GM23338 (cell line): ENCODE results near the gene ZBTB46. TPM values are rescaled to one million over a fixed set of nuclear protein-coding genes. Genes with fewer than 3 reads are reported as not detected.

Experiments
- ATAC-seq: fragments of 200-7000 bp; cut with Tn5 transposase; 3 replicates; pipeline ENCODE4 v1.9.1; 2020
- DNase-seq: peaks from one replicate; pipeline ENCODE4 v3.0.0-alpha.2; 2015; ENCODE audit warnings: low spot score
- H2AFZ ChIP-seq: fragments of 200-600 bp; sonication (generic); 2 replicates; pipeline ENCODE4 v1.8.0; 2016; ENCODE audit warnings: antibody characterized with exemption, mild to moderate bottlenecking, moderate library complexity
- H3F3A ChIP-seq: fragments of 200-600 bp; sonication (generic); replicated peaks from 2 replicates; pipeline ENCODE4 v1.8.0; 2017; ENCODE audit warnings: antibody characterized with exemption, mixed run types, low read depth
- H3K27ac ChIP-seq: fragments of 200-600 bp; sonication (generic); 2 replicates; pipeline ENCODE4 v1.6.1; 2016; ENCODE audit warnings: low read depth
- H3K27me3 ChIP-seq: fragments of 200-600 bp; sonication (generic); 2 replicates; pipeline ENCODE4 v1.8.0; 2016; ENCODE audit warnings: mild to moderate bottlenecking, mixed run types, moderate library complexity; ENCODE audit not compliant: insufficient read depth
- H3K36me3 ChIP-seq: fragments of 200-600 bp; sonication (generic); 2 replicates; pipeline ENCODE4 v1.8.0; 2016; ENCODE audit warnings: mild to moderate bottlenecking; ENCODE audit not compliant: insufficient read depth
- H3K4me1 ChIP-seq: fragments of 200-600 bp; sonication (generic); 2 replicates; pipeline ENCODE4 v1.8.0; 2016; ENCODE audit warnings: mild to moderate bottlenecking, moderate library complexity; ENCODE audit not compliant: insufficient read depth
- H3K4me2 ChIP-seq: fragments of 200-600 bp; sonication (generic); 2 replicates; pipeline ENCODE4 v1.7.1; 2017; ENCODE audit warnings: mixed run types
- H3K4me3 ChIP-seq: fragments of 200-600 bp; sonication (generic); 2 replicates; pipeline ENCODE4 v1.6.1; 2016; ENCODE audit warnings: mixed run types
- H3K79me2 ChIP-seq: fragments of 200-600 bp; sonication (generic); replicated peaks from 2 replicates; pipeline ENCODE4 v1.8.0; 2017; ENCODE audit warnings: mild to moderate bottlenecking; ENCODE audit not compliant: insufficient read depth
- H3K9me2 ChIP-seq: fragments of 200-600 bp; sonication (generic); 2 replicates; pipeline ENCODE4 v1.8.0; 2017; ENCODE audit not compliant: insufficient read depth
- H4K20me1 ChIP-seq: fragments of 200-600 bp; sonication (generic); replicated peaks from 2 replicates; pipeline ENCODE4 v1.8.0; 2017; ENCODE audit warnings: mild to moderate bottlenecking; ENCODE audit not compliant: insufficient read depth
- H3K27ac Mint-ChIP-seq: 2 replicates; pipeline ENCODE4 v1.8.0; 2020; ENCODE audit warnings: inconsistent platforms, mild to moderate bottlenecking, moderate library complexity, mixed read lengths
- H3K27me3 Mint-ChIP-seq: 3 replicates; pipeline ENCODE4 v1.8.0; 2022; ENCODE audit warnings: low read depth, mild to moderate bottlenecking, moderate library complexity, mixed read lengths, inconsistent platforms; ENCODE audit not compliant: insufficient read depth, poor library complexity
- H3K36me3 Mint-ChIP-seq: 3 replicates; pipeline ENCODE4 v1.8.0; 2021; ENCODE audit warnings: low read depth, mild to moderate bottlenecking, inconsistent platforms, moderate library complexity, mixed read lengths
- H3K4me1 Mint-ChIP-seq: 3 replicates; pipeline ENCODE4 v1.8.0; 2020; ENCODE audit warnings: mild to moderate bottlenecking, inconsistent platforms, mixed read lengths
- H3K4me3 Mint-ChIP-seq: 3 replicates; pipeline ENCODE4 v1.8.0; 2021; ENCODE audit warnings: moderate library complexity, mild to moderate bottlenecking, inconsistent platforms, mixed read lengths
- H3K9me3 Mint-ChIP-seq: 3 replicates; pipeline ENCODE4 v1.8.0; 2020; ENCODE audit warnings: moderate library complexity, mild to moderate bottlenecking, inconsistent platforms, mixed read lengths
- EZH2 ChIP-seq: fragments of 200-600 bp; sonication (generic); IDR thresholded peaks from one replicate; pipeline ENCODE4 v1.8.0; 2017; ENCODE audit warnings: antibody characterized with exemption, mild to moderate bottlenecking, low read depth; ENCODE audit not compliant: unreplicated experiment
- JUNB ChIP-seq: IDR thresholded peaks from one replicate; pipeline ENCODE4 v1.6.1; 2016; ENCODE audit warnings: antibody characterized with exemption; ENCODE audit not compliant: unreplicated experiment
- STAT1 ChIP-seq: IDR thresholded peaks from one replicate; pipeline ENCODE4 v1.6.1; 2016; ENCODE audit warnings: antibody characterized with exemption; ENCODE audit not compliant: unreplicated experiment
- ZNF114 ChIP-seq: fragments of 250-450 bp; sonication (Bioruptor Pico); IDR thresholded peaks from 2 replicates; pipeline ENCODE4 v1.5.0; 2020; ENCODE audit warnings: mild to moderate bottlenecking, moderate library complexity
- ZNF331 ChIP-seq: fragments of 250-450 bp; sonication (Bioruptor Pico); IDR thresholded peaks from 2 replicates; pipeline ENCODE4 v1.5.0; 2020; ENCODE audit warnings: low read depth, mild to moderate bottlenecking, moderate library complexity
- ZNF462 ChIP-seq: fragments of 250-450 bp; sonication (Bioruptor Pico); IDR thresholded peaks from 2 replicates; pipeline ENCODE4 v1.5.0; 2020; ENCODE audit warnings: mild to moderate bottlenecking, moderate library complexity
- polyA plus RNA-seq: library from polyadenylated mRNA; unstranded; fragments of >200 nt; fragmentation: Nextera tagmentation; extraction: Ambion mirVana; gene quantifications from 2 replicates; pipeline ENCODE4 v1.2.1, GENCODE V29; 2016
- total RNA-seq: library from RNA; depleted of rRNA; stranded (reverse); fragments of >200 nt; shearing (Covaris generic); gene quantifications from 2 replicates; pipeline ENCODE4 v1.2.3, GENCODE V29; 2014

ZBTB46 gene
- total and polyA plus RNA-seq, 2 experiments from 2014 or later, result 3.2 to 26.9 TPM

DNA sequence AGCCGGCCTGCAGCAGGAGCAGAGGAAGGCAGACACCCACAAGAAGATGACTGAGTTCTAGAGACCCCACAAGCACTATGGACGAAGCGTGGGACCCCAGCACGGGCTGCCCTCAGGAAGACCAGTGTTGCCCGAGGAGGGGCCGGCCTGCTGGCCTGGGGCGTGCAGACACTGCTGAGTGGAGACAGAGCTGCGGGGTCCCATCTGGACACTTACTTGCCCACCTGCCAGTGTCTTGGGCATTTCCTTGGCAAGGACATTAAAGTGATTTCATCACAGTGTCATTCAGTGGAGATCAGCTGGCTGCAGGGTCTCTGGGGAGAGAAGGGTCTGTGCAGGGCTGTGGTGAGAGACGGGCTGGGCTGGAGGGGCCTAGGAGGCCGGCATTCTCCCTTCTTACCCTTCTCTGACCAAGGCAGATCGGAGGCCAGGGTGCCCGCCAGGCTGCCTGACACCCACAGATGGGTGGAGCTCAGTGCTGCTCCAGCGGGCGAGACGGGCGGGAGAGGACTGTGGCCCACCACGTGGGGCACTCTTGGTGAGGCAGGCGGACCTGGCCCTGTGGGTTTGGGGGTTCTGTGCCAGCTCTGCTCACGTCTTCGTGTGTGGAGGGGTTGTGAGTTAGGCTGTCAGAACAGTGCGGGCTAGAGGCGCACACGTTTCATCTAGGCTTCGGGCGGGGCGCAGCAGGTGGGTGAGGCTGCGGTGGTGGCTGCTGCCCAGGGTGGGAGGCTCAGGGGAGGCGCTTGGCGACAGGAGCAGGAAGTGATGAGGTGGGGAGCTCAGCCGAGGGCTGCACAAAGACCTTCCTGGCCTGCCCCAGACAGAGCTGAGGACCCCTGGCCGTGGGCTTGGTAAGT lies 95.0 kb downstream of the ZBTB46 start, which contains the start of gene LIME1 (continued):
- TF ChIP-seq ZNF462 (CRISPR knock-in tag) (no peak), JUNB (no peak), EZH2 (no peak), ZNF114 (no peak)

GRCh38 chr20:63734946-63735858 lies 95.9 kb downstream of the ZBTB46 start:
- DNase-seq, result no peak
- TF ChIP-seq STAT1, result no peak
- TF ChIP-seq ZNF331 (CRISPR knock-in tag), result no peak
- H2AFZ ChIP-seq, result no peak overlapping the region
- Mint-ChIP-seq H3K36me3 (peaks cover 10% of the 10 kb centered on the region), H3K27ac (no peak overlapping the region), H3K9me3 (no peaks in the 10 kb centered on the region; the same call in 2 of the 3 replicates), H3K27me3 (peaks cover 14% of the 10 kb centered on the region), H3K4me1 (no peaks in the 10 kb centered on the region), H3K4me3 (no peak overlapping the region)
- H3K27ac ChIP-seq, result no peak overlapping the region
- no peaks in the 10 kb centered on the region for H3K79me2 ChIP-seq
- H3F3A ChIP-seq, result peaks cover 12% of the 10 kb centered on the region
- 0 out of 2 replicates have a peak, but pooled peaks cover 5% of the 10 kb centered on the region for H3K9me2 ChIP-seq
- H3K36me3 ChIP-seq, result no peaks in the 10 kb centered on the region
- H3K4me3 ChIP-seq, result no peak overlapping the region
- ATAC-seq, result no peak
- no peaks in the 10 kb centered on the region for H4K20me1 ChIP-seq
- peaks cover 6% of the 10 kb centered on the region for H3K27me3 ChIP-seq
- H3K4me2 ChIP-seq, result no peak overlapping the region
- no peaks in the 10 kb centered on the region; the same call in 1 of the 2 replicates for H3K4me1 ChIP-seq
